Muscle of back (tissue), 11 donors: Measurements from ENCODE around the gene KIF17. TPM values are rescaled to one million over a fixed set of nuclear protein-coding genes. Genes with fewer than 3 reads are reported as not detected.
"Not testable (repeated sequence)": the region's sequence is repeated elsewhere in the genome, so short reads cannot be mapped to it uniquely, and the experiment has no call there.

Experiments
- DNase-seq, 3 donors: peaks; one replicate each; pipeline versions ENCODE4 v3.0.0 to v3.0.0-alpha.2; 2013
- polyA plus RNA-seq, 10 donors: library from polyadenylated mRNA; unstranded; fragments of 120-200 nt; gene quantifications; one replicate each; pipeline ENCODE4 v1.2.1, GENCODE V29; 2013; ENCODE audit not compliant: insufficient read length in 10 of 10

KIF17 gene
- polyA plus RNA-seq, 10 donors = 1.6 to 4.4 (median 2.9) TPM

DNA sequence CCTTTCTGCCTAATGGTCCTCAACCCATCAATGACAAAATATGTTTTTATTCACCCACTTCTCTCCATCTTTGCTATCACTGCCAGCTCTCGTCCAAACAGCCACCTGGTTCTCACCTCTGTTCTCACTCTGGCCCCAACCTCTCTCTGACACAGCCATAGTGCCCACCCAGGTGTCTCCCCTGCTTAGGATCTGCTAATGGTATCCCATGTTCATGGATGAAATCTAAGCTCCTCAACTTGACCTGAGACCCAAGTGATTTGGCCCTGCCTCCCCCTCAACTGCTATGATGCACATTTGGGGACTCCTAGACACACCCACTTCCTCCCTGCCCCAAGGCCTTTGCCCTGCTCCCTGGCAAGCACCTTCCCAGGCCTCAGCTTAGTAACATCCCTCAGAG is 25.9 kb downstream of the KIF17 start:
- no peak for DNase-seq

DNA sequence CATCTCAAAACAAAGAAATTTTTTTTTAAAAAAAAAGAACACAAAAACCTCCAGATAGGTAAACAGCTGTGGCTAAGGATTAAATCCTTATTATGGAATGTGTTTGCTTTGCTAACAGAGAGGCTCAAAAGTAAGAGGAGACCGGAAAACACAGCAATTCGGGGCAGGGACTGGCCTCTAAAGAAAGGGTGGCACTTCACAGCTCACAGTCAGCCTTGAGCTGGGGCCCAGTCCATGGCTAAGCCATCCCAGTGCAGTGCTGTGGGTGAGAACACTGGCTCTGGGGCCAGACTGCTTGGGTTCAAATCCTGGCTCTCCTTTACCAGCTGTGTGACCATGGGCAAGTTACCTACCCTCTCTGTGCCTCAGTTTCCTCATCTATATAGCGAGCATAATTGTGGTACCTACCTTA is 28.2 kb downstream of the KIF17 start:
- no peak for DNase-seq

DNA sequence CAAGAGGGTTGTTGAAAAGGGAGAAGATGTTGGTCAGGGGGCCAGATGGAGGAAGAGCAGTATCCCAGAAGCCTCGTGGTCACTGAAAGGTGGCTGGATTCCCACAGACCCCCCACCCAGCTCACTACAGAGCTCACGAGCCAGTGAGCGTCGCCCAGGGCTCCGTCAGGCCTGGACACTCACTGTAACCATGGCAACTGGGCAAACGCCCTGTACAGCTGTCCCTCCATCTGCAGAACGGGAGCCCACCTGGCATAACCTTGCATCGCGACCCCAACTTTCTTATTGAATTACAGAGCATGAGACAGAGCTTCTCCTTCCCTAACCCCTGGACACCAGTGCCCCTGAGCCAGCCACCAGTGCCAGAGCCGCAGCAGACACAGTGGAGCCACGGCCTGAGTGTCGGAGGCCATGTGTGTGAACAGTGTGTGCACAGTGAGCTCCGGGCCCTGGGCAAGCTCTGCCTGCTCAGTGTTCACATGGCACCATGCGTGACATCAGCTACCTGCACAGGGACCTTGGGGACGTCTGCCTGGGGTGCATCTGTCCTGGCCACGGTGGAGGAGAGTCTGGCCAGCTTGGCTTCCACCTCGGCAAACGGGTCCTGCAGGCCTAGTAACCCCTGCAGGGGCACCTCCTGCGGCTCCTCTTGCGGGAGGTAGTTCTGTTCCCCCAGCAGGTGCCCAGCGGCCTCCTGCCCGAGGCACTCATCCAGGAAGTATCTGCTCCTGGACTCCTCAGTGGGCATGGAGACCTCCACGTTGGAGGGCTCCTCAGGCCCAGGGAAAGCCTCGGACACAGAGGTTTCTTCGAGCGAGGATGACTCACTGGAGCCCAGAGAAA is 30.7 kb downstream of the KIF17 start:
- no peak for DNase-seq

DNA sequence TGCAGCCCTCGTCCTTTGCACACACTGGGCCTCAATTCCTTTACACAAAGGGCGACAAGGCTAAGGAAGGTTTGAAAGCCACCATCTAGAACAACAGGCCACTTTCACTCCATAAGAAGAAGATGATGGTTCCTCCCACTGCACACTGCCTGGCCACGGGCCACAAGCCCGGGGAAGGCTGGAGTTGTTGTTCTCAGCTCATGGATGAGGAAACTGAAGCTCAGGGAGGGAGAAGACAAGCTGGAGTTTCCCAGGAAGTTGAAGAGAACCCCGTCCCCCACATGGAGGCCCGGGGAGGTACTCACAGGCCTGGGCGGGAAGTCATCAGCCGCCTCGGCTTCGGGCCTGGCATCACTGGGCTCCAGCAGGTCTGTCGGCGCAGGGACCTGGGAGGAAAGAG is 32.1 kb downstream of the KIF17 start:
- DNase-seq = peak in 1 of 3 donors; percentile 31

DNA sequence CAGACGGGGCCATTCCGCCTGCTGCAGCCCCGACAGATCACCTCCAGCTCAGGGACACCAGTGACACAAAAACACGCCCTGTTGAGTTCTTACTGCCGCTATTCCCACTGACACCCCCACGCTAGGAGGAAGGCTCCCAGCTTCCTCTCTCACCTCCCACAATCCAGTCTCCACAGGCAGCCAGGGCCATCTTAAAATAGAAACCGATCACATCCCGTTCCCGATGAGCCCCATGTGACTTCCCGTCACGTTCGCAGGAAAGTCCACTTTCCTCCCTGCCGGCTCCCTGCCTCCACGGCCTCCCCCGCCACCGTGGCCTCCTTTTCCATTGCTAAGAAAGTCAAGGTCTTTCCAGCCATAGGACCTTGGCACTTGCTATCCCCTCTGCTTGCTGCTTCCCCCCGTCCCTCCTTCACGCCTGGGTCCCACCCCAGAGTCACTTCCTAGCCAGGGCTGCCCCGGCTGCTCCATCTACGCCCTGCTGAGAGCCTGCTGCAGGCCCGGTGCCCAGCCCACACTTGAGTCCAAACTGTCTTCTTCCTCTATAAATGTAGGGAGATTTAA is 32.6 kb downstream of the KIF17 start:
- peak in 2 of 3 donors; percentile 31 to 66 for DNase-seq

DNA sequence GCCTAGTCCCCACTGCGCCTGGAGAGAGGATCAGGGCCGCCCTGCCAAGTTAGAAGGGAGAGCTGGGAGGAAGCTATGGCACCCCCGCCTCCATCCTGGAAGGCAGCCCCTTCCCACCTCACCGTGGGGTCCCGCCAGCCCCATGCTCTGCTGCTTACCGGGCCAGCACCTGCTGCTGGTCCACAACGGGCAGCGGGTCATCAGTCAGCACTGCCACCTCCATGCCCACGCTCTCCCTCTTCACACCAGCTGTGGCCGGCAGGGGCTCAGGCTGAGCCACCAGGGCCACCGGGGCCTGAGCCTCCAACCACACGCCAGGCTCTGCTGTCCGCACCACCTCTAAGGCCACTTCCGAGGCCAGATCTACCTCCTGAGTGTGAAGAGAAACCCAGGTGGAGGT is 33.2 kb downstream of the KIF17 start:
- no peak for DNase-seq

DNA sequence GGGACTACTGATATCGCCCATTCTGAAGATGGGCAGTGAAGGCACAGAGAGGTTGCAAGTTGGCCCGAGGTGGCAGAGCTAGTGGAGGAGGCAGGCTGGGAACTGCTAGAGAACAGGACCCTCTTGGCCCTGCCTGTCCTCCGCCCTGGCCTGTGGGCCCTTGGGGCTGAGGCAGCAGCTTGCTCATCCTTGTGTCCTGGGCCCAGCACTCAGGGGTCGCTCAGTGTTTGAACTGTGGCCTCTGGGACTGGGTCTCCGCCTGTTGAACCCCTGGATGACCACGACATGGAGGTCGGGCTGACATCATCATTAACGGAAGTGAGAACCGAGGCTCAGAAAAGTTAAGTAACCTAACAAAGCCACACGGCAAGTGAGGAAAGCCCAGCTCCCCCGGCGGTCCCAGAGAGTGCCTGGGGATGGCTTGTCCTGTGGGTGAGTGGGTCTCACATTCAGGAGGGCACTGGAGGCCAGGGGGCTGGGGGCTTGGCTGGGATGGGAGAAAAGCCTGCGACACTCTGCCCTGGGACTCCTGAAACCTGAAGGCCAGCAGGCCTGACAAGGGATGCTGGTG is 33.7 kb downstream of the KIF17 start:
- no peak for DNase-seq

DNA sequence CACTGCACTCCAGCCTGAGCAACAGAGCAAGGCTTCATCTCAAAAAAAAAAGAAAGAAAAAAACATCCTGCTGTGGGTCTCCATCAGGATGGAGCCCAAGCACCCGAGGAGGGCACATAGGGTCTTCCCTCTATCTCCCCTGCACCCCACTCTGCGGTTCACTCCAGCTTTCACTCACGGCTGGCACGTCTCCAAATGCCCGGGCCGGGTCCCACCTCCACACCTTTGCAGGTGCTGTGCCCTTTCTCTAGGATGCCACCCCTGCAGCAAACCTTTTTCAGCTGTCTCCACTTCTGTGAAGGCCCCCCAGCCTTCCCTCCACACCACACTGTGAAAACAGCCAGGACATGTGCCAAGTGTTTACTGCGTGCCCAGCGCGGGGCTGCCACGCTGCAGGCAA is 34.2 kb downstream of the KIF17 start:
- no peak for DNase-seq

DNA sequence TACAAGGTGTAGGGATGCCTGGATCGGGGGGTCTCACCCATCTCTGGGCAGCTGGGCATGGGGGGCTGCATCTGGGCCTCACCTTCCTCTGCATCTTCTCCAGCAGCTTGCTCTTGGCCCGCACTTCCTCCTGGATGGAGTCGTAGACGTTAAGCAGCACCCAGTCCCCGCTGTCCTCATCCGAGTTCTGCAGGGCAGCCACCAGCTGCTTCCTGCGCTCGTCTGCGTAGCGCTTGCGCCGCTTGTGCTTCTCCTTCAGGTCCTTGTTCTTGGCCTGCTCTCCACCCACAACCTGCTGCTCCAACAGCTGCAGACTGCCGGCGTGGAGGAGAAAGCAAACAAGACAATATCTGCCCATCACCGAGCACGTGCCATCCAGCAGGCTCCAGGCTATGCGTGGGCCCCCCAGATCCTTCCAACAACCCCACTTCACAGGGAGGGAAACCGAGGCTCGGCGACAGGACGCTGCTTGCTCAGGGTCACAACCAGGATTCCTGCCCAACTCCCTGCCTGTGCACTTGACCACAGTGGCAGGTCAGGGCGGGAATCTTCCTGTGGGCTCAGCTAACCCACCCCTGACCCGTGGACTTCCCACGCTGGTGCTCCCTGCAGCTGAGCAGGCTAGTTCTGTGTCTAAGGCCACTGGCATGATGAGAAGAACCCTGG is 35.1 kb downstream of the KIF17 start:
- DNase-seq = peak in 1 of 3 donors; percentile 45

DNA sequence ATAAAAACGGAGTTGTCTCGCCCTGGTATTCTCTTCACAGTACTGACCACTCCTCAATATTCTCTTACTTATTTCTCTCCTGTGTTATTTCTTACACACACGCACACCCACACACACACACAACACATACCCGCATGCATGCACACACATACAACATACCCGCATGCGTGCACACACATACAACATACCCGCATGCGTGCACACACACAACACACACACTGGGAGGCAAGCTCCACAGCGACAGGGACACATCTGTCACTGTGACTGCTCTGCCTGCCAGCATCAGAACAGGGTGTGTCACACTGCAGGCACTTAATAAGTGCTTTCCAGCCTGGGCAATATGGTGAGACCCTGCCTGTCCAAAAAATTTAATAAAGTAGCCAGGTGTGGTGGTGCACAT is 35.8 kb downstream of the KIF17 start:
- DNase-seq = no peak

DNA sequence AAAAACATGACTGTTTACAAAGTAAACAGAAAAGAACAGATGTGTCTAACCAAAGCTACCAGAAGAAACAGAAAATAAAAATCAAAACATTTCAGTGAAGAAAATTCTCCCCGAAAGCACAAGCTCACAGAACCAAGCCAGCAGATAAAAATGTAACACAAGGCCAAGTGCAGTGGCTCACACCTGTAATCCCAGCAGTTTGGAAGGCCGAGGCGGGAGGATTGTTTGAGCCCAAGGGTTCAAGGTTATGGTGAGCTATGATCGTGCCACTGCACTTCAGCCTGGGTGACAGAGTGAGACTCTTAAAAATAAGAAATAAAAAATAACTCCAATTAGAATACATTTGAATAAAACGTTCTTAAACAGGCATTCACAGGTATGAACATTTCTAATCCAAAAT is 37.5 kb downstream of the KIF17 start:
- no peak for DNase-seq

DNA sequence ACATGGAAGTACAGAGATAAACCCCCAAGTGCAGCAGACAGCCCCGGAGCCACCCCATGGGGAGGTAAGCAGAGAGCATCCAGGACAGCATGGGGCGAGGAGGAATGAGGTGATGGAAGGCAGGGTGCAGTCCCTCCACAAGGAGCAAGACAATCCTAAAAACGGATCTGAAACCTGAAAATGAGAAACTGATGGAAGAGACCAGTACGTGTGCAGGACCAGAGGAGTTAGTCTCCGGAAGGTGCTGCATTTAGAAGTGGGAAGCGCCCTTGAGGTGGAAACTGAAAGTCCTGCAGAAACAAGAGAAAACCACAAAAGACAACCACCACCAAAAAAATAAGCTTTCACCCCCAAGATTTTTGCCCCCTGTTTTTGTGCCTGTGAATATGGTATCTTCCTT is 39.2 kb downstream of the KIF17 start:
- no peak for DNase-seq

DNA sequence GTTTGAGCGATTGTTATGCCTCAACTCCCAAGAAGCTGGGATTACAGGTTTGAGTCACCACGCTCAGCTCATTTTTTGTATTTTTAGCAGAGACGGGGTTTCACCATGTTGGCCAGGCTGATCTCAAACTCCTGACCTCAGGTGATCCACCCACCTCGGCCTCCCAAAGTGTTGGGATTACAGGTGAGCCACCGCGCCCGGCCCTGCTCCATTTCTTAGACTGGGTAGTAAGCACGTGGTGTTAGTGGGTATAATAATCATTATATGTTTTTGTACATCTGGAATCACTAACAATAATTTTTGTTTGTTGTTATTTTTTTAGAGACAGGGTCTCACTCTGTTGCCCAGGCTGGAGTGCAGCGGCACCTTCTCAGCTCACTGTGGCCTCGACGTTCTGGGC is 44.2 kb downstream of the KIF17 start:
- DNase-seq = not testable (repeated sequence)

DNA sequence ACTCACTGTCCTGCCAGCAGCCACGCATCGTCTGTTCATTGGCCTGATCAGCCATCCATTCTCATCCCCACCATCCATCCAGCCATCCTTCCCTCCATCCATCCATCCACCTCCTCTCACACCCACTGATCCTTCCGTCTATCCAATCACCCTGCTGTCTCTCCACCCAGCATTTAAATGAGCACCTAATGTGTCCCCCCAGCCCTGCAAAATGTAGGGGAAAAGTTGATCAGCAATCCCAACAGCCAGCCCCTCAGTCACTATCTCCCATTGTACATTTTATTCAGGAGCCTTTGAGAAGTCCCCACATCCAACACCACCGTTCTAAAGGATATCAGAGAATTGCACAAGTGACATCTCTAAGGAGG is 45.6 kb downstream of the KIF17 start:
- no peak for DNase-seq

DNA sequence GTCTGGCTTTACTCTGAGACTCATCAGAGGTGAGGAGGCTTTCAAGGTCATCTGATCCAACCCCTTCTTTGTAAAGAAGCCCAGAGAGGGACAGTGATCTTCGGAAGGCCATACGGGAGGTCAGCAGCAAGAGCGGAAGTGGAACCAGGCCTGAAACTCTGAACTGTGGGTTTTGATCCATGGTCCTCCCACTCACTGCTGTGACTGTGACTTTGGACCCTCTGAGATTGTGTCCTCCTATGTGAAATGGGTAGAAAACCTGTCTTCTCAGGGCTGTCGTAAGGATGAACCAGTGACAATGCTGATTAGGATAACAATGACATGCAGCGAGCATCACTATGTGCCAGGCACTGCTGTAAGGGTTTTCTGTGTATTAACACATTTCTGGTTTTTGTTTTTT is 46.9 kb downstream of the KIF17 start:
- DNase-seq = no peak

DNA sequence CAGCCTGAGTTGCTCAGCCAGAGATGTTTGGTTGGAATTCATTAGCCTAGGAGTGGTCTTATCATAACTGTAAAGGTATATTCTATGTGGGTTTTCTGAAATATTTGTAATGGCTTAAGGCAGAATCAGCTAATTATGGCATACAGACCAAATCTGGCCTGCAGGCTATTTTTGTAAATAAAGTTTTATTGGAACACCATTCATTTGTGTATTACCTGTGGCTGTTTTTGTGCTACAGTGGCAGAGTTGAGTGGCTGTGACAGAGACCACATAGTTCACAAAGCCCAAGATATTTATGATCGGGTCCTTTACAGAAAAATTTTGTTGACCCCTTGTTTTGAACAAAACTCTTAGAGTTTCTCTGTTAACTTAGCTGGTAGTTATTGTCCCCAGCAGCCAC is 49.2 kb downstream of the KIF17 start:
- no peak for DNase-seq

DNA sequence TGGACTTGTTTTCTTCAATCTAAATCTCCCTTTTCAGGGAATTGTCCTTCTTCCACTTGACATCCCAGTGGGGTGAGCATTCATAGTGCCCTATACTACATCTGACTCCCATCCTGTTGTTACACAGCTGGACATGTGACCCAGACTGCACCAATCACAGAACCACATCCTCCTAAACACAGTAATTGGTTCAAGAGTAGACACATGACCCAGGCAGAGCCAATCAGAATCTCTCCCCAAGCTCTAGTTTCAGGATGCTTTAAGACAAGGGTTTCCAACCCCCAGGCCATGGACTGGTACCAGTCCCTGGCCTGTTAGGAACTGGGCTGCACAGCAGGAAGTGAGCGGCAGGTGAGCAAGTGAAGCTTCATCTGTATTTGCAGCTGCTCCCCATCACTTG is 51.0 kb downstream of the KIF17 start:
- DNase-seq = no peak

DNA sequence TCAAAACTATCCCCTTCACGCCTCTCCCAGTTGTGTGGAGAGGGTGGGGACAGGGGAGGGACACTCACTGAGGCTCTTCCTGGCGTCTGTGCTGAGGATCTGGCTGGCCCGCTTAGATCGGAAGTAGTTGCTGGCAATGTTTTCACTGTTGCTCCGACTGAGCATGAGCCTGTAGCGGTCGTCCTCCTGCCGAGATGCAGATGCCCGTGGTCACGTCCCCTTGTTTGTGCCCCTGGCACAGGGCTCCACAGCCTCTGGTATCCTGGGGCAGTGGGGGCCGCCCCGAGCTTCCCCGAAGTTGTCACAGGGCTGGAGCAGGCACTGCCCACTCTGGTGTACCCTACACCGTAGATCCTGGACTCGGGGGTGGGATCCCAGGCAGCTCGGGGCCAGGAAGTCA is 51.7 kb downstream of the KIF17 start:
- DNase-seq = no peak

DNA sequence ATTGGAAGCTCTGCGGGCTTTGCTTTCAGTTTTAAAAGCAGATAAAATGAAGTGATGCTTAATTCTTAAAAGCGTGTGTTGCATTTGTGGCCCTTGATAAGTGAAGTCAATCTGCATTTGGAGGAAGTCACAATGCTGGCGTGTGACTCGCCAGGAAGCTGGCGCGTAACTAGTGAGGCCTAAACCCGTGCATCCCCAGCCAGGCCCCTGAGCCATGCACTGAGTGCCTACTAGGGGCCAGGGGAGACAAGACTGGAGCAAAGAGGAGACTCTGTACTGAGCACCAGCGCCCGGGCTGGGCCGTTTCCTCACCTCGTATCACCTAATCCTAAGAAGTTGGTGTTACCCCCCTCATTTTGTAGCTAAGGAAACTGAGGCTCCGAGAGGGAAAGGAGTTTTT is 52.1 kb downstream of the KIF17 start:
- no peak for DNase-seq

DNA sequence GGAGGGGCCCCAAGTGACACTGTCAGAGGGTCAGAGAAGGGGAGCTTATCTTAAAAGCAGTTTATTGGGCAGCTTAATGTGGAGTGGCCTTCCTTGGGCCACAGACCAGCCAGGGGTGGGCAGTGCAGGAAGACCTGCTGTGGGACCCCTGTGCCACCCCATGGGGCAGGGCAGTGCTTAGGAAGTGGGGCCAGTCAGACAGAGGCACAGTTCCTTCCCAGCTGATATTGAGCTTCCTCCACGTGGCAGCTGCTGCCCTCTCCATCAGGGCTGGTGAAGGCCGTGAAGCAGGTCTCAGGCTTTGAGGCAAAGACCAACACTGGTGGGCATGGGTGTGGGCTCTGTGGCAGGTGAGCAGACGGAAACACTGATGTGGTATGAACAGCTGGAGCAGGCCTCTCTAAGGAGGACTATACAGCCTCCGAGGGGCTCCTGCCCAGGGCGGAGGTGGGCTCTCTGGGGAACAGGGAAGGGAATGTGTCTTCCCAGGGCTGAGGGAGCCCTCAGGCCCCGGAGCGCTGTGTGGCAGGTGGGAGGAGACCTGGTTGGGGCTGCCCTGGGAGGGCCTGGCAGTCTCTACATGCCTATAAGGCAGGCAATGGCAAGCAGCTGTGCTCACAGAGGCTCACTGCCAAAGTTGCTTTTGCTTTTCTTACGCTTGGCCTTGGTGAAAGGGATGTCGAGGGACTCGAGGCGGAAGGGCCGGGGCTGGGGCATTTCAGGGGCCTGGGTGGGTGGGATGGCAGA is 53.7 kb downstream of the KIF17 start:
- no peak for DNase-seq

DNA sequence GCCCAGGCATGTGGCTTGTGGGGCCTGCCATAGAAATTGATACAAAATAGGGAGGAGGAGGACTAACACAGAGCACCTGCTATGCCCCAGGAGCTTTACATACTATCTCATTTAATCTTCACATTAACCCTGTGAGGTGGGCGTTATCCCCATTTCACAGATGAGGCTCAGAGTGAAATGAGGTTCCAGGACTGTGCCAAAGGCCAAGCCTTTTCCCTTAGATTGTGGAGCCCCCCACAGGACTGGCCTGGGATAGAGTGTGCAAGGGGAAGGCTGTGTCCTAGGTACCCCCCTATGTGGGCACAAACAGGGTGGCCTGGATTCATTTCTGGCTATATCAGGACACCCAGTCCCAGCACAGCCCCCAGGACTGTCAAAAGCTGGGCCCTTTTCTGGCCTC is 54.4 kb downstream of the KIF17 start:
- DNase-seq = no peak

DNA sequence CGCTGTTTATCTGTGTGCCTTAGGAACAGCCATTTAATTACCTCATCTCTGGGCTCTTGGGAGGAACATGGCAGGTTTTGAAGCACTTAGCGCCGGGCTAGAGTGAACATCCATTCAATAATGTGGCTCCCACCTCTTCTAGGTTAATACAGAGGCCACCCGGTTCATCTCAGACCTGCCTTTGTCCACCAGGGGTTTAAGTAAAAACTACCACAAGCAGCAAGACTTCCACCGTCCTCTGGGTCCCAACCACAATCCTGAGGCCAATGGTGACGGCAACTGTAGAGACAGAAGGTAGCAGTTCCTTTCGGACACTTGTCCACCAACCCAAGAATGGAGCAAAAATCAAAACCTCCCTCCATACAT is 55.7 kb downstream of the KIF17 start:
- DNase-seq = no peak
